KMS-11 (cell line): ENCODE measurements around the gene LMAN1L.

Experiments used
- H2AFZ ChIP-seq: fragments of 200-600 bp; sonication (generic); 2 replicates; pipeline ENCODE4 v1.6.1; 2016; ENCODE audit warnings: antibody characterized with exemption, mixed run types, low read depth
- H3K27ac ChIP-seq: fragments of 200-600 bp; sonication (generic); 2 replicates; pipeline ENCODE4 v1.6.1; 2016; ENCODE audit warnings: mild to moderate bottlenecking, mixed run types
- H3K27me3 ChIP-seq: fragments of 200-600 bp; sonication (generic); 2 replicates; pipeline ENCODE4 v1.6.1; 2017; ENCODE audit warnings: mild to moderate bottlenecking, low read depth, mixed run types, moderate library complexity; ENCODE audit not compliant: insufficient read depth
- H3K36me3 ChIP-seq: fragments of 200-600 bp; sonication (generic); 2 replicates; pipeline ENCODE4 v1.6.1; 2017; ENCODE audit warnings: mild to moderate bottlenecking, mixed run types; ENCODE audit not compliant: insufficient read depth
- H3K4me1 ChIP-seq: fragments of 200-600 bp; sonication (generic); 2 replicates; pipeline ENCODE4 v1.6.1; 2016; ENCODE audit warnings: mild to moderate bottlenecking, low read depth, mixed run types; ENCODE audit not compliant: poor library complexity, severe bottlenecking
- H3K4me2 ChIP-seq: fragments of 200-600 bp; sonication (generic); 2 replicates; pipeline ENCODE4 v1.7.0; 2016; ENCODE audit warnings: mild to moderate bottlenecking, mixed run types
- H3K4me3 ChIP-seq: fragments of 200-600 bp; sonication (generic); IDR thresholded peaks from 2 replicates; pipeline ENCODE4 v1.6.1; 2017; ENCODE audit warnings: low read depth, low read length, mixed read lengths; ENCODE audit not compliant: insufficient read depth
- H3K79me2 ChIP-seq: fragments of 200-600 bp; sonication (generic); 2 replicates; pipeline ENCODE4 v1.6.1; 2016; ENCODE audit warnings: low read depth, mixed run types; ENCODE audit not compliant: insufficient read depth
- H3K9ac ChIP-seq: fragments of 200-600 bp; sonication (generic); 2 replicates; pipeline ENCODE4 v1.6.1; 2016; ENCODE audit warnings: mild to moderate bottlenecking, mixed run types
- H4K20me1 ChIP-seq: fragments of 200-600 bp; sonication (generic); 2 replicates; pipeline ENCODE4 v1.6.1; 2016; ENCODE audit warnings: mild to moderate bottlenecking, mixed run types; ENCODE audit not compliant: insufficient read depth
- TF ChIP-seq, protein P1 (sequence below): fragments of 200-600 bp; sonication (generic); conservative IDR thresholded peaks from 2 replicates; pipeline ENCODE4 v1.6.1; 2017; ENCODE audit warnings: low read depth, mild to moderate bottlenecking, antibody characterized with exemption, low read length, moderate library complexity, mixed read lengths

LMAN1L gene

DNA sequence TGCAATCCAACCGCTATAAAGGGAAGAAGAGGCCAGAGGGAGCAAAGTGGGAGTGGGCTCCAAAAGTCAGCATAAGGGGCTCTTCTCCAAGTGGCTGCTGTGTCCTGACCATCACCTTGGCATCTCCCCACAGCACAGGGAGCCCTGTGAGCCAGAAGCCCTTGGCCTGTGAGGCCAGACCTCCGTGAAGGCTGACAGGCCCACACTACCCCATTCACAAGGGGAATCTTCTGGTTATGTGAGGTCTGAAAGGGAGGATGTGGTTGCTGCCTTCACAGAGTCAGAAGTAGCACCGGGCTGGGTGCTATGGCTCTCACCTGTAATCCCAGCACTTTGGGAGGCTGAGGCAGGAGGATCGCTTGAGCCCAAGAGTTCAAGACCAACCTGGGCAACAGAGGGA is 32.9 kb downstream of the LMAN1L start:
- TF ChIP-seq, protein P1, sequence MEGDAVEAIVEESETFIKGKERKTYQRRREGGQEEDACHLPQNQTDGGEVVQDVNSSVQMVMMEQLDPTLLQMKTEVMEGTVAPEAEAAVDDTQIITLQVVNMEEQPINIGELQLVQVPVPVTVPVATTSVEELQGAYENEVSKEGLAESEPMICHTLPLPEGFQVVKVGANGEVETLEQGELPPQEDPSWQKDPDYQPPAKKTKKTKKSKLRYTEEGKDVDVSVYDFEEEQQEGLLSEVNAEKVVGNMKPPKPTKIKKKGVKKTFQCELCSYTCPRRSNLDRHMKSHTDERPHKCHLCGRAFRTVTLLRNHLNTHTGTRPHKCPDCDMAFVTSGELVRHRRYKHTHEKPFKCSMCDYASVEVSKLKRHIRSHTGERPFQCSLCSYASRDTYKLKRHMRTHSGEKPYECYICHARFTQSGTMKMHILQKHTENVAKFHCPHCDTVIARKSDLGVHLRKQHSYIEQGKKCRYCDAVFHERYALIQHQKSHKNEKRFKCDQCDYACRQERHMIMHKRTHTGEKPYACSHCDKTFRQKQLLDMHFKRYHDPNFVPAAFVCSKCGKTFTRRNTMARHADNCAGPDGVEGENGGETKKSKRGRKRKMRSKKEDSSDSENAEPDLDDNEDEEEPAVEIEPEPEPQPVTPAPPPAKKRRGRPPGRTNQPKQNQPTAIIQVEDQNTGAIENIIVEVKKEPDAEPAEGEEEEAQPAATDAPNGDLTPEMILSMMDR, result no peak
- H3K9ac ChIP-seq, result no peak overlapping the region
- no peak overlapping the region for H3K4me2 ChIP-seq
- peaks cover 13% of the 10 kb centered on the region for H3K4me1 ChIP-seq
- H4K20me1 ChIP-seq, result no peaks in the 10 kb centered on the region
- H3K27ac ChIP-seq, result no peak overlapping the region
- no peak overlapping the region for H2AFZ ChIP-seq
- no peak overlapping the region for H3K4me3 ChIP-seq
- no peaks in the 10 kb centered on the region for H3K79me2 ChIP-seq
- no peaks in the 10 kb centered on the region for H3K36me3 ChIP-seq
- H3K27me3 ChIP-seq, result no peaks in the 10 kb centered on the region

DNA sequence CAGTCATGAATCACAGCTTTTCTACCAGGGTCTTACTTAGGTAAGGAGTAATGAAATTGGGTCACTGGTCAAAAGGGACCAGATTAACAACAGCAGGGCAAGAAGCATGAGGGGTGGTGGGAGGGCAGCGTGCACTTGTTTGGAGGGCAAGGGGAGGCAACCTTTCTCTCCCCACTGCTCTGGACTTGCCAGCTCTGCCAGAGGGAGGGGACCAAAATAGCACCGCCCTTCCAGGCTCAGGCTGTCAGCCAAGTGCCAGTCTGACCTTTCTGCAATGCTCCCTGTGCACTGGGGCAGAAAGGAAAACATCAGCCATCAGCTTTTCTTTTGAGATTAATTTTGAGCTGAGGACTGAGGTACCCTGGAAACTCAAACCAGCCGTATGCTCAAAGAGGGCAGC is 34.8 kb downstream of the LMAN1L start:
- no peak overlapping the region for H2AFZ ChIP-seq
- no peaks in the 10 kb centered on the region for H3K79me2 ChIP-seq
- H3K9ac ChIP-seq, result no peak overlapping the region
- no peak overlapping the region for H3K27ac ChIP-seq
- H3K4me3 ChIP-seq, result no peak overlapping the region
- TF ChIP-seq, protein P1, result no peak
- no peaks in the 10 kb centered on the region for H4K20me1 ChIP-seq
- H3K4me2 ChIP-seq, result no peak overlapping the region
- peaks cover 13% of the 10 kb centered on the region for H3K4me1 ChIP-seq
- no peaks in the 10 kb centered on the region for H3K36me3 ChIP-seq
- no peaks in the 10 kb centered on the region for H3K27me3 ChIP-seq

DNA sequence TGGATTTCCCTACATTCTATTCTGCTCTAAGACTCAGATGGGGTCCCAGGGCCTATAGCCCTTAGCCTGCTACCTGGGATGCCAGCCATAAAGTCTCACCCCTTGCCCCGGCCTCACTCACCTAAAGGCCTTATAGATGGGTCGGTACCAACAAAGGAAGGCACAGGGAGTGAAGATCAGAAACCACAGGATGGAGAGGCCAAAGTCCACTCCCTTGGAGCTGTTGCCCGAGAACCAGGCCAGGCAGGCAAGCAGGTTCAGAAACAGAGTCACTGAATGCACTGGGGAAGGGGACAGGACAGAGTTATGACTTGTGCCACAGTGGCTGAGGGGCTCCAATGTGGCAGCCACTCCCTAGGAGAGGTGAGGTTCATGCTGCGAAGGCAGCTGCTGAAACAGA is 37.8 kb downstream of the LMAN1L start:
- Histone ChIP-seq H3K27me3 (no peaks in the 10 kb centered on the region), H3K79me2 (no peaks in the 10 kb centered on the region), H3K4me1 (peaks cover 7% of the 10 kb centered on the region), H3K4me3 (no peak overlapping the region), H4K20me1 (no peaks in the 10 kb centered on the region), H3K36me3 (no peaks in the 10 kb centered on the region), H3K4me2 (no peak overlapping the region), H2AFZ (no peak overlapping the region), H3K9ac (no peak overlapping the region), H3K27ac (no peak overlapping the region)
- TF ChIP-seq, protein P1, result no peak

DNA sequence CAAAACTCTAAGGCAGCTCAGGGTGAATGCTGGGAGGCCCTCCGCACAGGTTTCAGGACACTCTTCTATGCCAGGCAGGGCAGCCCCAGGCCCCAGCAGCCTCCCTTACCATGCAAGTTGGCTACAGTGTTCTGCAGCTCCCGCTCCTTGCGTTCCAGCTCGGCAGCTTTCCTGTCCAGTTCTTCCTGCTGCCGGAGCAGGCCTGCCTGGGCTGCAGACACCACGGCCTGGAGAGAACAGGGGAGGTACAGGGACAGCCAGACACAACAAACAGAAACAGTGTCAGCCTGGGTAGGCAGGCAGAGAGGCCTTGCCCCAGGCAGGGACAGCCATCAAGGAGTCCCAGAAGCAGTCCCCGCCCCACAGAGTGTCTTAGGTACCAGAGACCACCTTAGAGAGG is 39.3 kb downstream of the LMAN1L start:
- Histone ChIP-seq H3K36me3 (no peaks in the 10 kb centered on the region), H3K9ac (no peak overlapping the region)

More for the DNA sequence above, 39.3 kb downstream of the LMAN1L start:
- no peaks in the 10 kb centered on the region for H3K27me3 ChIP-seq
- H3K4me1 ChIP-seq, result peaks cover 7% of the 10 kb centered on the region
- no peaks in the 10 kb centered on the region for H3K79me2 ChIP-seq
- H3K4me3 ChIP-seq, result no peak overlapping the region
- TF ChIP-seq, protein P1, result no peak
- no peak overlapping the region for H3K4me2 ChIP-seq
- H3K27ac ChIP-seq, result no peak overlapping the region
- no peak overlapping the region for H2AFZ ChIP-seq
- no peaks in the 10 kb centered on the region for H4K20me1 ChIP-seq
